Measurements from ENCODE around the gene RNF175.

Gene RNF175

GRCh38 chr4:153741541-153741940 lies 18.3 kb downstream of the RNF175 start:
- no peak for FAIRE-seq

- no peak for FAIRE-seq
Observed at GRCh38 chr4:153735906-153736461, 23.8 kb downstream of the RNF175 start.

GRCh38 chr4:153733751-153734448 lies 25.9 kb downstream of the RNF175 start:
- no peak for FAIRE-seq

GRCh38 chr4:153731239-153731638 lies 28.6 kb downstream of the RNF175 start:
- FAIRE-seq = no peak

- no peak for FAIRE-seq
Observed at GRCh38 chr4:153729895-153730294, 29.9 kb downstream of the RNF175 start.

DNA sequence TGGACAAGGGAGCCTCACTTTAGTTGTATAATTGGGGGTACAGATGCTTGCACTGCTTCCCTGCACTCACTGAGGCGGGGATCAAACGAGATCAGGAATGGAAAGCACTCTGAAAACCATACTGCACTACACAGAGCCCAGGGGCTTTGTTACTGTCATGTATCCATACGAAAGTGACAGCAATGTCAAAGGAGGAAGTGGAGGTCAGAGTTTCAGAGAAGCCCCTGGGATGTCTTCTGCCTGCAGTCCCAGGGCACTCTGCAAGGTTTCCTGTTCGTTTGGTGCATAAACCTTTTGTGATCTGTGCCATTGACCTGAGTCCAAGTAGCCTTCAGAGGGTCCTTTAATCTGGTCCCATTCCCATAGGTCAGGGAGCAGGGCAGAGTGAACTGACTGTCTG lies 31.2 kb downstream of the RNF175 start:
- no peak for FAIRE-seq

GRCh38 chr4:153728151-153728550 lies 31.7 kb downstream of the RNF175 start:
- FAIRE-seq = no peak

- no peak for FAIRE-seq
Observed at GRCh38 chr4:153725831-153726154, 34.0 kb downstream of the RNF175 start.

- FAIRE-seq = no peak
Observed at GRCh38 chr4:153725136-153725830, 34.5 kb downstream of the RNF175 start.

GRCh38 chr4:153724606-153725005 lies 35.2 kb downstream of the RNF175 start:
- no peak for FAIRE-seq

DNA sequence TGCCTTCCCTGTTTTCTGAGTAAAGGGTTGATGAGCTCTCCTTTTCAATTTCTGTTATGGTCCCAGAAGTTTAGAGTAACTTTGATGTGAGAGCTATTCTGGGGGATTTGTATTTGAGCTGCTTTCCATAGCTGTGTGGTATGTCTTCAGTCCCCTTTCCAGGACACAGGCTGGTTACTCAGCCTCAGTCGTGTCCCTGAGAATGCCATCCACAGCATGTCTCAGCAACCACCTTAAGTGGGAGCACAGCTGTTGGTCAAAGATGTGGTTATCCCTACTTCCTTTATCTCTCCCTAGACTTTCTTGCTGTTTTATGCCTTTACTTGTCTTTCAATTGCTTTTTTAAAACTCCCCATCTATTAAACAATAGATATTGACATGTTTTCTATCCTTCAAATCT lies 37.8 kb downstream of the RNF175 start:
- no peak for FAIRE-seq

DNA sequence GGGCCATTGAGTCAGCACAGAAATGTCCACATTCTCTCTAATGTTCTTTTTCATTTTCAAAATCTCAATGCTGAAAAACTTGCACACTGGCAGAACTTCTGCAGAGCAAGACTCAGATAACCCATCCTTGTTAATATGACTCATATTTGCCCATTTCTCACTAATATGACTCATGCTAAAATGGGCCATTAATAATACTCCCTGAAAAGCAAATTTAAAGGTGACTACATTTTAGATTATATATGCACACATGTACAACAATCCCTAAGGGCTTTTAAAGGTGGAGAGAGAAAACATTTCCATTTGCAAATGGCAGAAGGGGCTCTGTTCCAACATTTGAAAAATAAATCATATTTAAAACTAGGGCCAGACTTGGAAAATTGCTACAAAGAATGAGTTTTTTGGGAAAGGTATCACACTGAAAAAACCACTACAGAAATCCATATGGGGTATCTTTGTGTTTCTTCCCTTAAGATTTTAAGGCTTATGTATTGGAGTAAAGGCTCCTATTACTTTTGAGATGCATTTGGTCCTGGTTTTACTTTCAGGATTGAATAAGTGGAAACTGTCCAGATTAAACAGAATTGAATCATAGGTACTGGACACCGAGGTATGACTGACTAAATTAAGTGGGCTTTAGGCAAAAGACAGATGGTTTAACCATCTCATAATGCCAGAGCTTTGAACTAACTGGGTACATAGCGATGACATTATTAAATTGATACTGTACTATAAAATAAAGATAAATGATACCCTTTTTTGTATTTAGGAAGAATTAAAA lies 45.8 kb downstream of the RNF175 start:
- FAIRE-seq = no peak

GRCh38 chr4:153710681-153711080 lies 49.1 kb downstream of the RNF175 start:
- FAIRE-seq = no peak

DNA sequence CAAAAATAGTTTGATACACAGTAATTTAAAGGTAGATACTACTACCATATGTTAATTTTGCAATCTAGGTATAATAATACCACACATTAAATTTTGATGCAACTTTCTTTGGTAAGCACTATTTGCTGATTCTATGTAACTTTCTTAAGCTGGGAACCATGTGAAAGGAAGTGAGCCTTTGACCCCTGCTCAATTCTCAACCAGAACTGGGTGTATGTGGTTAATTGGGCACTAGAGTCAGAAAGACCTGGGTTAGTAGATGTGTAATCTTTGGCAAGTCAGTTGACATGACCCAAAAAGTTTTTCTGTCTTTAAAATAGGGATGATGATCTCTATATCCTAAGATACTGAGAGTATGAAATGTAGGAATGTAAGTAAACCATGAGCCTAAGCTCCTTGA lies 53.3 kb downstream of the RNF175 start:
- FAIRE-seq = no peak

GRCh38 chr4:153705743-153706468 lies 53.9 kb downstream of the RNF175 start:
- no peak for FAIRE-seq

GRCh38 chr4:153704522-153704921 lies 55.3 kb downstream of the RNF175 start:
- no peak for FAIRE-seq

DNA sequence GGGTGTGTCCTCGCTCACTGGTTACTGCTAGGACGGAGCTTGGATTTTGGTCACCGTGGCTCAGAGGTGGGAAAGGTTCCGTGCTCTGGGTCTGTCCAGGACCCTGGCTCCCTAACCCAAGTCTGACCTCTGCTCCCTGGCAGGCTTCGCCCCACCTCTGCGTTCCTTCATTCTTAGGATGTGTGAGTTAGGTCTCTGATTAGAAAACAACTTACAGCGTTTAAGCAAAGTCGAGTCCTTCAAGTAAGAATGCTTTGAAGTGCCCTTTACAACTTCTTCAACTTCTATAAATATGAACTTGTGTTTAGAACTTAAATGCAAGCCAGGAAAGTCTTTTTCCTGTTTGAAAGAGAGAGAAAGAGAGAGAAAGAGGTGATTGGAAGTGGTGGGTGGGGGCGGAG lies 74.9 kb downstream of the RNF175 start:
- no peak for FAIRE-seq

- no peak for FAIRE-seq
Observed at GRCh38 chr4:153684182-153684970, 75.4 kb downstream of the RNF175 start, which contains the start of gene TLR2. TLR2 (plus strand) TSS chr4:153684280; CDS start chr4:153702908, 18,628 bp downstream.

GRCh38 chr4:153683763-153684181 lies 76.1 kb downstream of the RNF175 start:
- no peak for FAIRE-seq

DNA sequence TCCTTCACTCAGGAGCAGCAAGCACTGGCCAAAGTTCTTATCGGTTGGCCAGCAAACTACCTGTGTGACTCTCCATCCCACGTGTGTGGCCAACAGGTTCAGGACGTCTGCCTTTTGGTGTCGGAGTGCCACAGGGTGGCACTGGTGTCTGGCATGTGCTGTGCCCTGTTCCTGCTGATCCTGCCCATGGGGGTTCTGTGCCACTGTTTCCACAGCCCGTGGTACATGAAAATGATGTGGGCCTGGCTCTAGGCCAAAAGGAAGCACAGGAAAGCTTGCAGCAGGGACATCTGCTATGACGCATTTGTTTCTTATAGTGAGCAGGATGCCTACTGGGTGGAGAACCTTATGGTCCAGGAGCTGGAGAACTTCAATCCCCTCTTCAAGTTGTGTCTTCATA lies 80.3 kb downstream of the RNF175 start:
- FAIRE-seq = no peak

DNA sequence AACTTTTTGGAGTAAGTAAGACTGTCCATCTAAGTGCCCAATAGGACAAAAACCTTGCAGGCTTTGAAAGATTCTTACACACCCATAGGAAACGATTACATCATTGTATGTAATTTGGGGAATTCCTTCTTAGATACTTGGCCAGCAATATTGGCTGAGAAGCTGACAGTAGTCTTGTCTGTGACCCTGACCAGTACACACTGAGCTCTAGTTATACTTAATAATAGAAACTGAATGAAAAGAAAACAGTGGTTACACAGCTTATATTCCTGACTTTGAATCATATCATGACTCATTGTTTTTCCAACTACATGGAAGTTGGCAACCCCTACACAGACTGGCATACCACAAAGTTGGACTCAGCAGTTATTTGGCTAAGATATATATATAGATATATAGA lies 82.8 kb downstream of the RNF175 start:
- FAIRE-seq = no peak

- FAIRE-seq = no peak
Observed at GRCh38 chr4:153676486-153676885, 83.3 kb downstream of the RNF175 start.

Measured in G401.6 (cell line).